Esophagus muscularis mucosa (tissue), 4 donors: ENCODE measurements around the gene GLOD4. TPM values are rescaled to one million over a fixed set of nuclear protein-coding genes. Genes with fewer than 3 reads are reported as not detected.

ENCODE experiments used
- DNase-seq: peaks from one replicate; pipeline ENCODE4 v3.0.0-alpha.2; 2017; ENCODE audit errors: extremely low spot score
- H3K27ac ChIP-seq, 4 donors: fragments of 200-600 bp; sonication (generic); replicated peaks in 1 of 4; 1 replicate in 3 of 4; 2 replicates in 1 of 4; pipeline ENCODE4 v1.5.1; 2016 to 2019; ENCODE audit warnings: mild to moderate bottlenecking in 1 of 4
- H3K27me3 ChIP-seq, 4 donors: fragments of 200-600 bp; sonication (generic); one replicate each; pipeline versions ENCODE4 v1.5.1 to v1.6.0; 2016 to 2019
- H3K36me3 ChIP-seq, 4 donors: fragments of 200-600 bp; sonication (generic); one replicate each; pipeline ENCODE4 v1.5.1; 2016 to 2019
- H3K4me1 ChIP-seq, 4 donors: fragments of 200-600 bp; sonication (generic); one replicate each; pipeline ENCODE4 v1.5.1; 2016 to 2019
- H3K4me3 ChIP-seq, 4 donors: fragments of 200-600 bp; sonication (generic); 1 replicate in 2 of 4; 2 replicates in 2 of 4; pipeline ENCODE4 v1.5.1; 2016 to 2019; ENCODE audit warnings: mild to moderate bottlenecking in 4 of 4, moderate library complexity in 1 of 4
- H3K9me3 ChIP-seq, 4 donors: fragments of 200-600 bp; sonication (generic); 1 replicate in 3 of 4; 2 replicates in 1 of 4; pipeline ENCODE4 v1.5.1; 2016 to 2019
- CTCF ChIP-seq, 3 experiments: fragments of 200-600 bp in 2 of 3; fragments of 450-650 bp in 1 of 3; sonication (generic) in 2 of 3; IDR thresholded peaks; one replicate each; pipeline ENCODE4 v1.5.1; 2017 to 2019; ENCODE audit warnings: antibody characterized with exemption in 3 of 3, mild to moderate bottlenecking in 2 of 3, moderate library complexity in 1 of 3
- EP300 ChIP-seq: sonication (generic); formaldehyde crosslinking; IDR thresholded peaks from one replicate; pipeline ENCODE4 v1.6.1; 2017; ENCODE audit warnings: antibody characterized with exemption
- POLR2A ChIP-seq: fragments of 450-650 bp; IDR thresholded peaks from one replicate; pipeline ENCODE4 v1.6.1; 2017; ENCODE audit warnings: antibody characterized with exemption, moderate library complexity, mild to moderate bottlenecking, low read depth
- POLR2AphosphoS5 ChIP-seq, 2 donors: sonication (generic); formaldehyde crosslinking; IDR thresholded peaks; one replicate each; pipeline ENCODE4 v1.6.1; 2017; ENCODE audit warnings: antibody characterized with exemption in 2 of 2
- WGBS: methylation state at CpG from one replicate; pipeline ENCODE4 v1.1.5; 2018; 5-methylcytosine and 5-hydroxymethylcytosine counted together
- intact Hi-C: fragments of 100-400 bp; cut with DNase I; formaldehyde crosslinking; loops from one replicate; pipeline ENCODE4 v1.15.1; 2023
- total RNA-seq, 4 donors: library from RNA; depleted of rRNA; stranded (reverse); fragments of >200 nt; gene quantifications; one replicate each; pipeline versions ENCODE4 v1.1.0 to v1.2.1, GENCODE V29; 2016

GLOD4 gene
- total RNA-seq, 4 donors from 2014 or later: 25.7 to 73.6 (median 53.9) TPM

DNA sequence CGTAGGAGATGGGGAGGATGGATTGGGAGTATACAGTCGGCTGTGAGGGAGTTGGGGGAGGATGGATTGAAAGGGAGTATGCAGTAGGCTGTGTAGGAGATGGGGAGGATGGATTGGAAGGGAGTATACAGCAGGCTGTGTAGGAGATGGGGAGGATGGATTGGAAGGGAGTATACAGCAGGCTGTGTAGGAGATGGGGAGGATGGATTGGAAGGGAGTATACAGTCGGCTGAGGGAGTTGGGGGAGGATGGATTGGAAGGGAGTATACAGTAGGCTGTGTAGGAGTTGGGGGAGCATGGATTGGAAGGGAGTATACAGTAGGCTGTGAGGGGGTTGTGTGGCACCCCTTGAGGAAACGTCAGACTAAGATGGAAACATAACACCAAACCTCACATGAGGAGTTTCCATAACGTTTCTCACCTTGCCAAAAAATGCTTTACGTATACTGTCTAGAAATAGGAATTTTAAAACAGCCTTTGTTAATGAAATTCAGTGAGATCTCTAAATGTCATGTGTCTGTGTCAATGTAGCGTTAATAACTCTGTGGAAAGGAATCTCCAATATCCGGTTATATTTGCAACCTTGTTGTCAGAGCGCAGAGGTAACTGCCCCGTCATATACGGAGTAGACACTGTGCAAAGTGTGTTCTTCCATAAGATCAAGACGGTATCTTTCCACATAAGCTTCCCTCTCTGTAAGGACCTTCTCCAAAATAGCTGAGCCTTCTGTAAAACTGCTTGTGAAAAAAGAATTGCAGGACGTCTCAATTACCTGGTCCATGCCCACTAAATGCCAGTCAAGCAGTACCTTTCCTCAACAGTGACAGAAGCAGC lies 61.2 kb downstream of the GLOD4 start:
- H3K4me3 ChIP-seq: no peak overlapping the region
- H3K27me3 ChIP-seq: no peaks in the 10 kb centered on the region
- TF ChIP-seq EP300 (no peak), CTCF (IDR thresholded peaks at IDR 0.05) (no peak), POLR2A (no peak), POLR2AphosphoS5 (IDR thresholded peaks at IDR 0.05) (no peak)
- WGBS: 79% methylated on average over 13 of the region's 13 CpGs
- no peak overlapping the region for H3K27ac ChIP-seq
- intact Hi-C loops: no loop called here
- no peaks in the 10 kb centered on the region for H3K36me3 ChIP-seq
- peaks cover 0 to 20% (median 9%) of the 10 kb centered on the region in 4 donors for H3K4me1 ChIP-seq
- no peak for DNase-seq
- H3K9me3 ChIP-seq: no peaks in the 10 kb centered on the region

DNA sequence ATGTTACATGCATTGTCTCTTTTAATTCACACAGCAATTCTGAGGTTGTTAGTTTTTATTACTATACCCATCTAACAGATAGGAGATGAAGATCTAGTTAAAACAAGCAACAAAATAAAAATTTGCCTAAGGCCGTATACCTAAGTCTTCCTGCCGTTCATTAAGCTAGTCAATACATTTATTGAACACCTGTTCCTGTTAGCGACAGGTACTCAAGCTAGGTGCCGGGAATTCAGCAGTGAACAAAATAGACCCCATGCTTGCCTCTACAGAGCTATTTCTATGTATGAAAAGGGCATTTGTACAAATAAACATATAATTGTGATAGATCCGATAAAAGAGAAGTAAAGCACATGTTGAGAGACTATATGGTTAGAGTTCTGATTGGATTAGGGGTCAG lies 64.0 kb downstream of the GLOD4 start:
- DNase-seq: no peak
- 92% methylated on average over 5 of the region's 5 CpGs for WGBS
- H3K27ac ChIP-seq: no peak overlapping the region
- TF ChIP-seq POLR2A: no peak
- TF ChIP-seq CTCF (IDR thresholded peaks at IDR 0.05): no peak
- no peak for TF ChIP-seq EP300
- no peak for TF ChIP-seq POLR2AphosphoS5 (IDR thresholded peaks at IDR 0.05)
- H3K27me3 ChIP-seq: no peaks in the 10 kb centered on the region
- H3K9me3 ChIP-seq: no peaks in the 10 kb centered on the region
- no peaks in the 10 kb centered on the region for H3K36me3 ChIP-seq
- intact Hi-C loops: loop anchor here (5.0 kb wide), 1 partner anchor 34 kb away; the partner anchor contains the start of gene GEMIN4
- peaks cover 10 to 41% (median 29%) of the 10 kb centered on the region in 4 donors for H3K4me1 ChIP-seq
- no peak overlapping the region for H3K4me3 ChIP-seq

Other genes starting within 250 kb of the GLOD4 start
- gene VPS53, start 67.4 kb downstream of the GLOD4 start, total RNA-seq: 10 to 100 TPM; 19.9 to 24.9 (median 22.8) TPM
- 10 to 100 TPM in 1 of 4 donors, 1 to 10 TPM in 3; 2.1 to 10.8 (median 5.1) TPM for gene TLCD3A, start 49.7 kb downstream of the GLOD4 start, total RNA-seq
- gene GEMIN4, start 30.0 kb downstream of the GLOD4 start, total RNA-seq: 10 to 100 TPM; 15.4 to 21.2 (median 19.0) TPM
- gene MRM3, start 73 bp upstream of the GLOD4 start, total RNA-seq: 10 to 100 TPM; 17.4 to 25.9 (median 23.9) TPM
- gene NXN, start 197.5 kb upstream of the GLOD4 start, total RNA-seq: 10 to 100 TPM; 37.0 to 65.6 (median 49.8) TPM
- 10 to 100 TPM; 14.1 to 17.9 (median 15.8) TPM for gene TIMM22, start 214.8 kb upstream of the GLOD4 start, total RNA-seq